Epidermal melanocyte (primary cell): ENCODE data around the gene CASP10.

Source experiments
- DNase-seq: peaks from one replicate; pipeline ENCODE4 v3.0.0; 2011; ENCODE audit warnings: low spot score; ENCODE audit not compliant: insufficient read length

The CASP10 gene

DNA sequence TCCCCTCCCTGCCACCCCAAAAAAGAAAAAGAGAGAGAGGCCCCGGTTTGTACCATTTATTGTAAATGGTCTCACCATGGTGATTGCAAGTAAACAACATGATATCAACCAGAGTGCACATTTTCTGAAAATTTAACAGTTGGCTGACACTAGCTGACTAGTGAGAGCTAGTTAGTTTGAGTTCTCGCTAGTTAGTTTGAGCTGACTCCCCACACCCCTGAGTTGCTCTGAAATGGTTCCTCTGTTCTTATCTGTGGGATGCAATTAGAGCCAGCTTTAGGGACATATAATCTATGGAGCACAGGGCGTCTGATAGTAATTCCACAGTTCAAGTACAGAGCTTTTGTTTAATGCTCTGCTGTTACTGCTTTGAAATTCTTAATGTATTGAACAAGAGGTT is 13.1 kb downstream of the CASP10 start:
- no peak for DNase-seq

DNA sequence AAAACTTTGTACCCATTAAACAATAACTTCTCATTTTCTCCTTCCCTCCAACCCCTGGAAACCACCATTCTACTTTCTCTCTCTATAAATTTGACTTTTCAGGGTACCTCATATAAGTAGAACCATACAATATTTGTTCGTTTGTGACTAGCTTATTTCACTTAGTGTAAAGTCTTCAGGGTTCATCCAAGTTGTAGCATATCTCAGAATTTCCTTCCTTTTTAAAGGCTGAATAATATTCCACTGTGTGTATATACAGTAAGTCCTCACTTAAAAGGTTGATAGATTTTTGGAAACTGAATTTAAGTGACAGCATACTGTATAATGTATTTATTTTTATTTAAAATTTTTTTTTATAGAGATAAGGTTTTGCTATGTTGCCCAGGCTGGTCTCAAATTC is 13.9 kb downstream of the CASP10 start:
- no peak for DNase-seq

DNA sequence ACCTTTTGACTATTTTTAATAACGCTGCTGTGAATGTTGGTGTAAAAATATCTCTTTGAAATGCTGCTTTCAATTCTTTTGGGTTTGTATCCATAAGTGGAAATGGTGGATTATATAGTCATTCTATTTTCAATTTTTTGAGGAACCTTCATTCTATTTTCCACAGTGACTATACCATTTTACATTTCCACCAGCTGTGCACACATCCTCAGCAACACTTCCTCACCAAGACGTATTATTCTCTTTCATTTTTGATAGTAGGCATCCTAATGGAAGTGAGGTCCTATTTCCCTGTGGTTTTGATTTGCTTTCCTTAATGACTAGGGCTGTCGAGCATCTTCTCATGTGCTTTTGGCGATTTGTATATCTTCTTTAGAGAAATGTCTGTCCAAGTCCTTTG is 14.8 kb downstream of the CASP10 start:
- DNase-seq, result no peak

DNA sequence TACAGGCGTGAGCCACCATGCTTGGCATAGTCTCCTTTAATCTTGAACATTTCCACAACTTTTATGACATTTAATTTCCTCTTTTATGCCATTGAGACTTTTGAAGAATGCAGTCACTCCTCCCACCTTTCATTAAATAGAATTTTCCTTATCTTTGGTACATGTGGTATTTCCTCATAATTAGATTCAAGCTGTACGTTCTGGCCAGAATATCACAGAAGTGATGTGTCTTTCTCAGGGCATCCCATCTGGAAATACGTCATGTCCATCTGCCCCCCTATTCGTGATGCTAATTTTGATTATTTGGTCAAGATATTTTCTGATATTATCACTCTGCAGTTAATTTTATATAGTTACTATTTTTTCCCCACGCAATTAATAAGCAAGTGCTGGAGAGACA is 16.9 kb downstream of the CASP10 start:
- no peak for DNase-seq

DNA sequence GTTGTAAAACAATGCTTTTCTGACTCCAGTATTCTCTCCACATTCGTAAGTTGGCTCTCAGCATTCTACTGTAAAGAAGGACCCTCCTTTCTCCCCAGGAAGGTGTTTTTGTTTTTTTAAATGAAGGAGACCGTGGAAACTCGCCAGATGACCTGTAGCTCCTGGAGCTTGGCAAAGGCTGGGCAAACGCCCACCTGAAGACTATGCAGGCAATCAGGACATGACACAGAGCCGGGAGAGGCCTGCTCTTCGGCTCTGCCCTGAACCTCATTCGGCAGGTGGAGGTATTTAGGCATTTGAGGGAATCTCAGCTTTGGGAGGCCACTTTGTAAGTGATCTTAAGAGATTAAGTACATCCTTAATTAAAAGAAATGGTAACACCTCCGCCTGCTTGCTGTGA is 17.4 kb downstream of the CASP10 start:
- no peak for DNase-seq

DNA sequence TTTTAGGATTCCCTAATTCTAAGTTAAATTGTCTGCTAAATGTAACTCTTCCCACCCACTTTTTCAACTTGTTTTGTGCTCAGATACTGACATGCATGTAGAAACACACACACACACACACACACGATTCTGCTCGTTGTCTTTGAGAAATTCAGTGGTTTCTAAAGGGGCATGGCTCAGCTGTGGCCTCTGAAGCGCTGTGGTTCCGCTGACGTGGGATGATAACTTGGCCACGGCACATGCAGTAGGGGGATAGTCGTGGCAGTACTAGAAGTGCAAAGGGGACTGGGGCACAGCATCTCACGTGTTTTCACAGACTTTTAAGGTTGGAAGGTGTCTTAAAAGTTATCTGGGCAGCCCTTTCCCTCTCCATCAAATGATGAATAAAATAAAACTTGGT is 18.4 kb downstream of the CASP10 start:
- DNase-seq, result no peak

DNA sequence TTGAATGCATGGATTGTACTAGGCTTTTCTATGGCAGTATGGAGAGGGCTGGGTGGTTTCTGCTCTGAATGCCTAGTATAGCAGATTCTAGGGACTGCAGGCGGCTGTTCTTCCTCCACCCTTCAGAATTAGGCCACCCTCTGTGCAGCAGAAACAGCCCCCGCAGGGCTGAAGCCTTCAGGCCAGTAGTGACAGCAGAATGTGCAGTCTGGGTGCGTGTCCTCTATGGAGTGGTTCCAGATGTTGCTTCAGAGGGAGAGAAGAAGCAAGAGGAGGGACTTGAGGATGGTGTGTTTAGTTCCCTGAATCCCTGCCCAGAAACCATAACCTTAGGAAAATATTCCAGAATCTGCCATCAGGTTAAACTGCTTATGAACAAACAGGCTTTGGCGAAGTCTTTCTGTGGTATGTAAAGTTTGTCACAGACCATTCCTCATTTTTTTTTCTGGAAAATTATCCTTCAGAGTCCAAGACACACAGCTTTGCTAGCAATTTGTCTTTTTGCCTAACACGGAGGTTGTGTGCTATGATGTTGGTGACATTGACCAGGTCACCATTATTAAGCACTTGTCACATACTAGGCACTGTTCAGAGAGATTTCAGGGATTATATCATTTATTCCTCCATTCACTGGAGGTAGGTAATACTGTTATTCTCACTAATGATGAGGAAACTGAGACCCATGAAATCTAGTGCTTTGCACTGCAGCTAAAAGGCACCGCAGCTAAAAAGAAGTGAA is 21.1 kb downstream of the CASP10 start:
- DNase-seq, result peak; percentile 53

DNA sequence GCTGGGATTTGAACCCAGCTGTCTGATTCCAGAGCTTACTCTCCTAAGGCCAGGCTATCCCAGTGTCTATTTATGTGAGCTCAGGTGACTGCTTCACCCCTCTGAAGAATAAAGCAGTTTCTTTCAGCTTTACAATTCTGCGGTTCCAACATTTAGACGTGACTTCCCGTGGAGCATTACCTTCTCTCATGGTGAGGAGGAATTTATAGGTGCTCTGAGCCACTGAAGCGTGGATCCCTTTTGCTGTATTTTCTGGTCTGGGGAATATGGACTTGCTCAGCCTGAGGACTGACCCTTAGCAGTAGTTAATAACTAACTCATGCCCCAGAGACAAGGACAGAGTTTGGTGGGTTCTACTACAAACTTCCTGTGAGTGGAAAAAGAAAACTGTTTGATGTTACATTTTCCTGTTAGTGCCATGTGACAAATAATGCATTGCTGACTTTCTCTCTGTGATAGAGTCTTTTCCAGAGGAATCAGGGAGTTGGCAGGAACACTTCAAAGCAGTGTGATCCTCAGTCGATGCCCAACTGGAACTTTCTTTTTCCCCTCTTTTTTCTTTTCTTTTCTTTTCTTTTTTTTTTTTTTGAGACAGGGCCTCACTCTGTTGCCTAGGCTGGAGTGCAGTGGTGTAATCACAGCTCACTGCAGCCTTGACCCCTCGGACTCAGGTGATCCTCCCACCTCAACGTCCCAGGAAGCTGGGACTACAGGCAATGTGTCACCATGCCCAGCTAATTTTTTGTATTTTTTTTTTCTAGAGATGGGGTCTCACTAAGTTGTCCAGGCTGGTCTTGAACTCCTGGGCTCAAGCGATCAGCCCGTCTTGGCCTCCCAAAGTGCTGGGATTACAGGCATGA is 21.9 kb downstream of the CASP10 start:
- DNase-seq, result no peak

DNA sequence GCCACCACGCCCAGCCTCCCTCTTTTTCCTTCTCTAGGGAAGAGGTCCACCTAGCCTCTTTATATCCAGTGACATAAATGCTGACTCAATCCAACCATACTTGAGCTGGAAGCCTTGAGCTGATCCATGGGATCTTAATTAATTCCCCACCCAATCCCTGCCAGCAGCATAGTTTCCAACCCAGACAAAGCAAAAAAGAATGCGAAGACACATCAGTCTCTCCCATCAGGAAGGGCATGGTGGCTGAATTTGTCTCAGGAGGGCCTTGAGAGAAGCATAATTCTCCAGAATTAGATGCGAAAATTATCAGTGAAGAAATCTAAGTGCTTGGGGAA is 22.5 kb downstream of the CASP10 start:
- DNase-seq, result no peak

DNA sequence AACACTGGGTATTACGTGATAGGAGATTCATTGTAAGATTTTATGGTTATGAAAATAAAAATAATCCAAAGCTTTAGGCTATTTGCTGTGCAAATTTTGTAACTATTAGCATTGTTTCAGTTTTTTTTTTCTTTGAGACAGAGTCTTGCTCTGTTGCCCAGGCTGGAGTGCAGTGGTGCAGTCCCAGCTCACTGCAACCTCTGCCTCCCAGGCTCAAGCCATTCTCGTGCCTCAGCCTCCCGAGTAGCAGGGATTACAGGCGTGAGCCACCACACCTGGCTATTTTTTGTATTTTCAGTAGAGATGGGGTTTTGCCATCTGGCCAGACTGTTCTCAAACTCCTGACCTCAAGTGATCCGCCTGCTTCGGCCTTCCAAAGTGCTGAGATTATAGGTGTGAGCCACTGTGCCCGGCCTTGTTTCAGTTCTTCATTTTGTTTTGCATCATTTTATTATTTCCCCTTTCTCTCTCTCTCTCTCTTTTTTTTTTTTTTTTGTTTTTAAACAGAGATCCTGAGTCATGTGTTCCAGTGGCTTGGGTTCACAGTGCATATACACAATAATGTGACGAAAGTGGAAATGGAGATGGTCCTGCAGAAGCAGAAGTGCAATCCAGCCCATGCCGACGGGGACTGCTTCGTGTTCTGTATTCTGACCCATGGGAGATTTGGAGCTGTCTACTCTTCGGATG is 25.8 kb downstream of the CASP10 start:
- no peak for DNase-seq

DNA sequence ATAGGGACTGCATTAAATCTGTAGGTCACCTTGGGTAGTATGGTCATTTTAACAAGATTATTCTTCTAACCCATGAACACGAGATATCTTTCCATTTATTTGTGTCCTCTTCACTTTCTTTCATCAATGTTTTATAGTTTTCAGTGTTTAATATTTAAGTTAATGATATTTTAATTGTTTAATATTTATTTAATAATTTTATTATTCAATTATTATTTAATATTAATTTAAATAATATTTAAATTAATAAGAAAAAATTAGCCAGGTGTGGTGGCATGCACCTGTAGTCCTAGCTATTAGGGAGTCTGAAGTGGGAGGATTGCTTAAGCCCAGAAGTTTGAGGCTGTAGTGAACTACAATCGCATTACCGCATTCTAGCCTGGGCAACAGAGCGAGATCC is 33.0 kb downstream of the CASP10 start:
- DNase-seq, result no peak

DNA sequence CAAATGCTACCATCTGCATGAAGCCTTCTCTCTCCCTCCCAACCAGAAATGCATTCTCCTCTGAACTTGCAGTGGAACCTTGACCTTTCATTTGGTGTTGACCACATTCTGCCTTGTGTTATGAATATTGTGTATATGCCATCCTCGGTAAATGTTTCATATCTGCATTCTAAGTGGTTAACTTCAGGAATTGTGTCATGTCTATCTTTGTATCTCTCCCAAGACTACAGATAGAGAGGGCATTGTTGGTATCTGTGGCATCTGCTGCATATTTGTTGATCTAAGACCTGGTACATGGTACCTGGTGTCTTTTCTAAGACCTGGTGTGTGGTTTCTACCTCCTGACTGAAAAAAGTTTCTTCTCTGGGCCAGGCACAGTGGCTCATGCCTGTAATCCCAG is 34.0 kb downstream of the CASP10 start:
- DNase-seq, result no peak

DNA sequence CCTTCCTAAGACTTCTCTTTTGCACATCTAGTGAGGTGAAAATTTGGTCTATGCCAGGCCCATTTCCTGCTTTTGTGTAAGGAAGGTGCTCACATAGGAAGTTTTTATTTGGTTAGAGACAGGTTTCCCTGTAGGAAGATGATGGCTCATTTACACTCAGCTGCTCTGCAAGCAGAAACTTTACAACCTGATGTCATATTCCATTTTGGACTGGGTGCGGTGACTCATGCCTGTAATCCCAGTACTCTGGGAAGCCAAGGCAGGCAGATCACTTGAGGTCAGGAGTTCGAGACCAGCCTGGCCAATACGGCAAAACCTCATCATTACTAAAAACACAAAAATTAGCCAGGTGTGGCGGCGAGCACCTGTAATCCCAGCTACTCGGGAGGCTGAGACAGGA is 35.8 kb downstream of the CASP10 start:
- no peak for DNase-seq

DNA sequence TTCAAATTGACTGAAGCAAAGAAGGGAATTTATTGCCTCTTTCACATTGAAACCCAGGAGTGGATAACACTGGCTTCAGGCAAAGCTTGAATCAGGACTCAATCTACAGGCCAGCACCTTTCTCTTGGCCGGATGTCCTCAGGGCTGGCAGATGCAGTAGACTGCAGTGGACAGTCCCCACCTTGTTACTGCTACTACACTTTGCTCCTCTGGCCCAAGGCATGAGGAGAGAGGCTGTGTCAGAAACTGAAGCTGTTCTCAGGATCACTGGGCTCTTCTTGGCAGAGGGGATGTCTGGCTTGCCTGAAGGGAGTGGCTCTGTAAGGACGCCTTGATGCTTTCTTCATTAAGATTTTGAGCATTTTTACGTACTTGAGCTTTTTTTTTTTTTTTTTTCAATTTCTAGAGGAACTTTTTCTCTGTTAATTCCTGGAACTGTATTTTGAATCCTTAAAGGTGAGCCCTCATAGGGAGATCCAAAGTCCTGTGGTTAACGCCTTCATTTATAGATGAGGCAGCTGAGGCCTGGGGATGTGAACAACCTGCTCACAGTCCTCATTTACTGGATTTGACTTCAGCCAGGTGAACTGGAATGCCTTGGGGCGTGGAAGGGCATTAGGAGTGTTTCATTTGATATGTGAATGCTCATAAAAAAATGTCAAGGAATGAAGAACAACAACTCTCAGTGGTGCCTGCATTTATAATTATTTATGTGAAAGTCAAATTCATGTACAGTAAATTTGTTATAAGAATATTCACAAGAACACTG is 36.6 kb downstream of the CASP10 start:
- DNase-seq, result no peak

DNA sequence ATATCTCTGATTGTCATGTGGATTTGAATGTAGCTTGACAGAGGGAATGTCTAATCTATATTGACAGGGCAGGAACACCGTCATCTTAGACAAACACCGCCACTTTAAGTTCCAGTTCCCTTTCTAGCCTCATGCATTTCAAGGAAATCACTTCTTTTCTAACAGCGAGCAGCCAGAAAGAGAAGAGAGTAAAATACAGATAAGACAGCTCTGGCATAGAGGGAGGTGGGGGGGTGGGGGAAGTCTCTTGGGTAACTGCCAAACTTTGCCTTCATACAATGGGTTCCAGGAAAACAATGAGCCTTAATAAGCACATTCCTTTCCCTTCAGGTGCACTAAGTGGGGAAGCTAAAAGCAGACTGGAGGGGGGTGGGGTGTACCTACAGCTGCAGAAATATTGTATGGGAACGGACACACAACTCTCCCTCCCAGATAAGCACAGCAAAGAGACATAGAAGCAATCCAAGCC is 37.2 kb downstream of the CASP10 start:
- no peak for DNase-seq

DNA sequence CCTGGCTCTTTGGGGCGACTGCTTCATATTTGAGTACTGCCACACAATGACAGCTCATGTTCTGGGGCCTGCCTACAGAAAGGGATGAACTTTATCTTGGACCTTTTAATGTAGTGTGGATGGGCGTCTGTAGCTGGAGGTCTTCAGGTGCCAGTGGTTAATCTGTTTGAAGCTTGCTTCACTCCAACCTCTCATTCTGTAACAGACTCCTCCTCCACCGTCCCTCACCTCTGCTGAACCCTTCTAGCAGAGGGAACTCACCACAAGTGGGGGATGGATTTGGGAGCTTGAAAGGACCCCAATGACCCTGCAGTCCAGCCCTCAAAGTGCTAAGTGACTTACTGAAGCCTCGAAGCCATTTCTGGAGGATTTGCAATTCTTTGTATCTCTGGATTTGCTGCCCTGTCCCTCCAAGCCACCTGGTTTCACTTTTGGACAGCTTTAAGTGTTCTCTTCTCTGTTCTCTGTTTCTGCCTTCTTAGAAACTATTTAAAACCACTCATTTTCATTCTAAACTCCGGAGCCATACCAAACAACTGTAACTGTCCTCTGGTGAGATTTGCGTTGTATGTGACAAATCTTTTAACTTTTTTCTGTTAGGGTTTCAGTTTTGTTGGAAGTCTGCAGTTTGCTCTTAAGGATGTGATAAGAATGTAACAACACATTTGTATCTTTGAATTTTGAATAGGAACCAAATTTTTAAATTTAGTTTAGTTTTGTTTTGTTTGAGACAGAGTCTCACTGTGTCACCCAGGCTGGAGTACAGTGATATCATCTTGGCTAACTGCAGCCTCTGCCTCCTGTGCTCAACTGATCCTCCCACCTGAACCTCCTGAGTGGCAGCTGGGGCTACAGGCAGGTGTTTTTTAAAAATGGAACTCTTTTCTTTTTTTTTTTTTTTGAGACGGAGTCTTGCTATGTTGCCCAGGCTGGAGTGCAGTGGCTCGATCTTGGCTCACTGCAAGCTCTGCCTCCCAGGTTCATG is 40.4 kb downstream of the CASP10 start:
- DNase-seq, result no peak

DNA sequence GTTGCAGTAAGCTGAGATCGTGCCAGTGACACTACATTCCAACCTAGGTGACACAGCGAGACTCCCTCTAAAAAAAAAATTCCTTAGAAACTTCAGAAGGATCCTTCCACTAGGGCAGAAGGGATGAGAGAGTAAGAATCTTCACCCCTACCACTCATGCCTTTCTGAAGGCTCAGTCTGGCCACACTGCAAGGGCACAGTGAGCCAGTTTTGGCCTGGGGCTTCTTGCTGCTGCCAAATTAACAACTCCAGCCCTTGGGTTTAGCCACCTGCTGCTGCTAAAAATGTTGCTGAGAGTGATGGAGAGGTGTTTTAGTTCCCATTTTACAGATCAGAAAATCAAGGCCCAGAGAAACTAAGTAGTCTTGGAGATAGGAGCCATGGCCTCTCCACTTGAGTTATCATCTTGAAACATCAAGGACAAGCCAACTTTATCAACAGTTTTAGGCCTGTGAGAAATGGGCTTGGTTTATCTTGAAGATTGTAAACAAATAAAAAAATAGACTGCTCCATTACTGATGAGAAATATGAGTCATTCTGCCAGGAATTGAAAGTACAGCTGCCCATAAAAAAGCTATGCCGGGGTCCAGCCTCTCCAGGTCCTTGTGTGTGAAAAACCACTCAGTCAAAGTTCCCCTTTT is 45.5 kb downstream of the CASP10 start:
- DNase-seq, result no peak

DNA sequence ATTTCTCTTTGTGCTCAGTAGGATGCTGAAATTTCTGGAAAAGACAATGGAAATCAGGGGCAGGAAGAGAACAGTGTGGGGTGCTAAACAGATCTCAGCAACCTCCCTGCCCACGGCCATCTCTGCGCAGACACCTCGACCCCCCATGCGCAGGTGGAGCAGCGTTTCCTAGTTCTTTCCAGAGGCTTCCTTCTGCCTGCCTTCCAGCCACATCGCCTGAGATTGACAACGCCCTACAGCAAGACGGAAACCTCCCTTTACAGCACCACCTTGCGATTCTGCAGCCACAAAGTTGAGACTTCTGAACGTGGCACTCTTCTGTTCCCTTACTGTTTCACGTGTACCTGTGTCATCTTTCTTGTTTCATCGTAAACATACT is 46.0 kb downstream of the CASP10 start:
- no peak for DNase-seq

DNA sequence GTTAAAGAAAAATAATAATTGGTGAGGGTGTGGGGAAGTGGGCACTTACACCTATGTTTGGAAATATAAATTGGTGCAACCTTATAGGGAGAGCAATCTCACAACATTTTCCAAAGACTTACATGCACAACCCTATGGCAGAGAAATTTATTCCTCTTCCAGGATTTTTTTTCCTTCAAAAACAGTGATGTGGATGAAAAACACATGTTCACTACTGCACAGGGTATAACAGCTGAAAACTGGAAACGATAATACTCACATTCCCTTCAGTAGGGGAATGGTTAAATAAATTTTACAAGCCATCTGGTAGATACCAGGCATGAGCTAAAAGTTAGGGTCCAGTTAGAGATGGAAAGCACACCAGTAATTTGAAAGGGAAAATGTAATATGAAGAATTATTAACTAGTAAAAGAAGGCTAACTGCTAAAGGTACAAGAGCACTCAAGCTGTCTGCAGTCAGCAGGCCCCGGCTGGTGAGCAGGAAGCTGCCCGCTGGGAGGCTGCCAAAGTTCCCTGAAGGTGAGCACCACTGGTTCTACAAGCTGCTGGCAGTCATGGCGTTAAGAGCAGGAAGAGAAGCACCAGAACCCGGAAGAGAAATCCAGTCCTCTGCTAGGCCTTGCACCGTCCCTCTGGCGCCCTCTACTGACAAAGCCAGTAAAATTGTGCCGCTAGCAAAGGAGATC is 49.0 kb downstream of the CASP10 start:
- peak; percentile 55 for DNase-seq
